Measurements from ENCODE around the gene SPDEF.

Gene SPDEF

DNA sequence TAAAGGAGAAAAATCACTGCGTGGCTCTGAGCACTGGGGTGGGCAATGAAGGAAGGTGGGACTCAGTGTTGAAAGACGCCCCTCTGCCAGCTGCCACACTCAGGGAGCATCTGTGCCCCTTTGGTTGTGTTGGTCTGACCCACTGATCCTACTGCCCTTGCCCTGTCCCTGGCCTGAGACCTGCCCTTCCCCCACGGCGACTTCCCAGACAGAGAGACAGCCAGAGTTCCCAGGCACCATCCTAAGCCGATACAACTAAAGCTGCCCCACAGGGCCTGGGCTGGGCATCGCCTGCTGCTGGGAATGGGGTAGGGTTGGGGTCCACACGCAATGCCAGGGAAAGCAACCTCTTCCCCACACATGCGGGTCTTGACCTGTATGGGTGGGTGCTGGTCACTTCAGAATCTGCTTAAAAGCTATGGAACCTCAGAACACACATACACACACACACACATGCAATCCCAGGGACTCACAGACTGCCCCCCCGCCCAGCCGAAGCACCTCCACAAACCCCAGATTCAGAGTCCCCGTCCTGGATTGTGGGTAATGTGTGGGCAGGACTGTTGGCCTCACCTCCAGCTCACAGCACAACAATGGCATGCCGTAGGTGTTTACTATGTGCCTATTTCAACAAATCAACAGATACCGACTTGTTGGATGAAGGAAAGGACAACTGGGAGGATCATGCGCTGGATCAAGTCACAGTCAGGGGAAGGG lies 10.9 kb upstream of the SPDEF start:
- intact Hi-C loops (cut with DNase I) = no loop called here
- DNase-seq = no peak

DNA sequence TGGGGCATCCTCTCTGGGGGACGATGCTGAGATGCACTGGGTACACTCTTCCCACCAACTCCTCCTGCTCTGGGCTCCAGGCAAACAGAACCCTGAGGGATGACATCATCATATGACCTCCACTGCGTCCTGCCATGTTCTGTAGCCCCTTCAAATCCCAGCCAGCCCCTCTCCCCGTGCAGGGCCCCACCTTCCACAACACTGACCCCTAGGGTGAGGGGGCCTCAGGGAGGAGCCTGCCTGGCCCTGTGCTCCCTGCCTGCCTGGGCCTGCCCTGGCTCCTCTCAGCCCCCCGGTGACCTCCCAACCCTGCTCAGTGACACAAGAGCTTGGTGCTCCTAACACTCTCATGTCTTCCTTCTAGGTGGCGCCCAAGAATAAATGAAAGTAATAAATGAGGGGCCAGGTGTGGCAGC lies 9.6 kb upstream of the SPDEF start:
- no peak for DNase-seq
- intact Hi-C loops (cut with DNase I) = no loop called here

DNA sequence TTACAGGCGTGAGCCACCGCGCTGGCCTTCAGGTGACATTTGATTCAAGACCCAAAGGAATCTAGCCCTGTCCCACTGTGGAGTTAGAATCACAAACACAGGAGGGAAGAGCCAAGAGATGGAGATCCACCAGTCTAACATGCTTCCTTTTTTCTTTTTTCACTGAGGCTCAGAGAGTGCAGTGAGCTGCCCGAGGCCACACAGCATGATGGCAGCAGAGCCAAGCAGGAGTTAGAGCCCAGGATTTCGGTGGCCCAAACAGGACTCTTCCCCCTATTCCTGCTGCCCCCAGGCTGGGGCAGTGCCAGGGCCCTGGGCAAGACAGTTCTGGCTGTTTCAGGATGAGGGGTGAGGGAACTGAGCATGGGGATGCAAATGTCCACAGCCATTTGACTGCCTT lies 8.1 kb upstream of the SPDEF start:
- intact Hi-C loops (cut with DNase I) = no loop called here
- no peak for DNase-seq

DNA sequence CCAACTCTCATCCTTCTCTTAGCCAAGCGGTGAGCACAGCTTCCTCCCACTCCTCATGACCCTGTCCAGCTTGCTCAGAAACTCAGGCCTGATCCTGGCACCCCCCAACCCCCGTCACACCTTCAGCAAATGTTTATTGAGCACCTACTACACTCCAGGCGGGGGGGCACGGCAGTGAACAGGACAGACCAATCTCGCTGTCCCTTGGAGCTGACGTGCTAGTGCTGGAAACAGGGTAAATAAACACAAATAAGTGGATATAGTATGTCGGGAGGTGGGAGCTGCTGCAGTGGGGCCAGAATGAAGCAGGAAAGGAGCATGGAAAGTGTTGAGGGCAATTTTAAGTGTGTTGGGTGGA lies 7.4 kb upstream of the SPDEF start:
- DNase-seq = no peak
- intact Hi-C loops (cut with DNase I) = no loop called here

DNA sequence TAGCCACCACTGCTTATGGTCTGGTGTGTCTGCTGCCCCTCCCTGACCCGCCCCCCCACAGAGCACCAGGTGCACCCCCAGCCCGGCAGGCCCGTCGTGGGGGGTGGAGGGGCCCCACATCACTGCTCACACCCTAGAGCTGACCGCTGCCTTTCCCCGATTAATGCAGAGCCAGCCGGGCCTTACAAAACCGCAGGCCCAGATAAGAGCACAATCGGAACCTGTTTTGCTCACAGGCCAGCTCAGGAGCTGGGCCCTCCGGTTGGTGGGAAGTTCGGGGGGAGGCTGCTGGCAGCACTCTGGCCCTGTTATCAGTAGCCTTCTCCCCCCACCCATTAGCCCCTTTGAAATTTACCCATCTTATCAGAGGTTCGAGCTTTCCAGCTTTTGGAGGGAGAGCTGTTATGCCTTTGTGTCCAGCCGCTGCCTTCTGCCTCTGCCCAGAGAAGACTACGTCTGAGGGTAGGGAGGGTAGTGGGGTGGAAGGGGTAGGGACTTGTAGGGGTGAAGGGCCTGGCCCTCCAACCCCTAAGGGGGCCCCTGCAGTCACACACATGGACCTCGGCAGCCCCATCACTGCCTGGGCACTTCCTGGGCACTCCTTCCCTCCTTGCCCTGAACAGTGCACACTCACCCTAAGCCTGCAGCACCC lies 6.9 kb upstream of the SPDEF start:
- intact Hi-C loops (cut with DNase I) = no loop called here
- no peak for DNase-seq

DNA sequence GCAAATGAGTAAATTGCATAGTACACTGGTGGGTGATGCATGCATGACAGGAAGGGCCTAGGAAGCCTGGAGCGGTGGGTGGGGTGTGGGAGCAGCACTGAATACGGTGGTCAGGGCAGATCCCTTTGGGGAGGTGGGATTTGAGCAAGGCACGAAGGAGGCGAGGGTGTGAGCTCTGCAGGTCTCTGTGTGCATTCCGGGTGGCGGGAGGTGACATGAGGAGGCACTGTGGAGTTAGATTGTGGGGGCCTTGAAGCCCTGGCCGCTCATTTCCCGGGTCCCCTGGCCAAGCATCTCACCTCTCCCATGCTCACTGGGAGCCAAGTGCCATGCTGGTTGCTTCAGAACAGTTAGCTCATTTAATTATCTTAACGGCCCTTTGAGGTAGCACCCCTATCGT lies 6.2 kb upstream of the SPDEF start:
- no peak for DNase-seq
- intact Hi-C loops (cut with DNase I) = no loop called here

GRCh38 chr6:34561227-34561530 lies 5.0 kb upstream of the SPDEF start:
- intact Hi-C loops (cut with DNase I) = no loop called here
- no peak for DNase-seq

DNA sequence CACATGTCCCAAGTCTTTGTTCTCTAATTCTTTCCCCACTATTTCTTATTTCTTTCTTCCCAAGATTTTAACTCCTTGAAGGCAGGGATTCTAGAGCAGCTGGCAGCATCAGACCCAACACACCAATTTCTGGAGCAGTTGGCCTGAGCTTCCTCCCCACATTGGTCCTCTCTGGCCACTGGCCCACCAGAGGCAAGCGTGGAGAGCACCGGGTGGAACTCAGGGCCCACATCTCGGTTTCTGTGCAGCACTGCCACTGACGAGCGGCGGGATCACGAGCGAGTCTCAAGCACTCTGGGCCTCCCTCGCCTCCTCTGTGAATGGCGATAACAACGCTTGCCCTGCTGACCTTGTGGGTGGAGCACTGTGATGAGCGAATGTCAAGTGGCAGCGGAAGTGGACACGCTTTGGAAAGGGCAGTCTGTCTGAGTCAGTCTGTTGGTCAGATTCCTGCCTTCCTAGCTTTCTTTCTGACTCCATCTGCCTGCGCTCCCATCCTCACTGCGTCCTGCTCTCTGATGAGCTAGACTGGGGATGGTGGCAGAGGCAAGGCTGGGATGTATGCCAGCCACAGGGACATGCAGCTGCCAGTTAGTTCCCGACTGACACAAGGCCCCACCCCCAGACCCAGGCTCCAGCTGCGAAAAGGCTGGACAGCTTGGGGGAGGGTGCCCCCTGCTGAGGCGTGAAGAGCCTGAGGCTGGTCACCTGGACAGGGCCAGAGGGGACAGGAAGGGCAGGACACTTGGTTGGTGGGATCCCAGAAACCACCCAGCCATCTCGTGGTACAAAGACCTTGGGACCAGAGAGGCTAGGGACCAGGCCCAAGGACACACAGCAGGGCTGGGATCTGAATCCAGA lies 4.5 kb upstream of the SPDEF start:
- intact Hi-C loops (cut with DNase I) = no loop called here
- no peak for DNase-seq

GRCh38 chr6:34559651-34560365 lies 3.7 kb upstream of the SPDEF start:
- no peak for DNase-seq
- intact Hi-C loops (cut with DNase I) = no loop called here

- DNase-seq = no peak
- intact Hi-C loops (cut with DNase I) = no loop called here
These were observed 2.1 kb upstream of the SPDEF start for GRCh38 chr6:34558172-34558714.

DNA sequence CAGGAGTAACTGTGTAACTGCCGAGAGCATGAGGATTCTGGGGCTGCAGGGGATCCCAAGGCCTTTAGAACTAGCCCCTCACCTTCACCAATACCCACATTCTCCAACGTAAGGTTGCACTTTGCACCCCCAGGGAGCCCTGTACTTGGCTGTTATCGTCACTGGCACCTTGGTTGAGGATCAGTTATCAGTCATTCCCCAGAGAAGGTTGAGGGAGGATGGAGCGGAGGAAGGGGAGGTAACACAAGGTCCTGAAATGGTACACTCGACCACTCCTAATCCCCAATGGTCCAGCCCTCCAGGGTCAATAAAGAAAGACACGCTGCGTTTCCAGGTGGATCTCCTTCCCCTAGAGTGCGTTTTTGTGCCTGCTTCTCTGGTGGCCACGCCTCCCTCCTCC lies 1.1 kb upstream of the SPDEF start:
- intact Hi-C loops (cut with DNase I) = no loop called here
- DNase-seq = no peak

DNA sequence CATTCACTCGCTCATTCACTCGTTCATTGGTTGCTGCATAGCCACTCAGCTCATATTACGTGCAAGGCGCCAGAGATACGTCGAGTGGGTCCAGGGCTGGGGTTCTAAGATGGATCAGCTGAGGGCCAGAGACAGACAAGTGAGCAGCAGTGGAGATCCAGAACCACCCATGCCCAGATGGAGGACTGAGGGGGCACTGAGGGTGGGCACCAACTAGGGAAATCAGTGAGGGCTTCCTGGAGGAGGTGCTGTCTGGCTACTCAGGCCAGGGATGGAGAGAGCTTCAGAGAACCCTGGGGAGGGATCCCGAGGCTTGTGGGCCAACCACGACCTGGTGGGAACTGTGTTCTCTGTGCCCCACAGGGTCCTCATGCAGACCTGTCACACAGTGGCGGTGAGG lies 364 bp upstream of the SPDEF start:
- intact Hi-C loops (cut with DNase I) = no loop called here
- DNase-seq = no peak

- intact Hi-C loops (cut with DNase I) = no loop called here
- no peak for DNase-seq
These were observed 801 bp downstream of the SPDEF start for GRCh38 chr6:34555328-34555727.

DNA sequence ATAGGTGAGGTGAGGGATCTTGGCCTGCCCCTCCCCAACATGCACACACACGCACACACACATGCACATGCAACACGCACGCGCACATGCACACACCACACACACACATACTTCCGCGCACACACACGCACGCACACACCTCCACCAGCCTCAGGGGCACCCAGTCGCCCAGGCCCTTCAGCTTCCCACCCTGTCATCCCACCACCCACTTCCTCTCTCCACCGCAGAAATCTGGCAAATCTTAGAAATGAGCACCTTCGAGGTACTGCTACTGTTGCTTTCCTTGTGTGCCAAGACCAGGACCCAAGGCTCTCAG lies 1.2 kb downstream of the SPDEF start:
- intact Hi-C loops (cut with DNase I) = no loop called here
- DNase-seq = no peak

DNA sequence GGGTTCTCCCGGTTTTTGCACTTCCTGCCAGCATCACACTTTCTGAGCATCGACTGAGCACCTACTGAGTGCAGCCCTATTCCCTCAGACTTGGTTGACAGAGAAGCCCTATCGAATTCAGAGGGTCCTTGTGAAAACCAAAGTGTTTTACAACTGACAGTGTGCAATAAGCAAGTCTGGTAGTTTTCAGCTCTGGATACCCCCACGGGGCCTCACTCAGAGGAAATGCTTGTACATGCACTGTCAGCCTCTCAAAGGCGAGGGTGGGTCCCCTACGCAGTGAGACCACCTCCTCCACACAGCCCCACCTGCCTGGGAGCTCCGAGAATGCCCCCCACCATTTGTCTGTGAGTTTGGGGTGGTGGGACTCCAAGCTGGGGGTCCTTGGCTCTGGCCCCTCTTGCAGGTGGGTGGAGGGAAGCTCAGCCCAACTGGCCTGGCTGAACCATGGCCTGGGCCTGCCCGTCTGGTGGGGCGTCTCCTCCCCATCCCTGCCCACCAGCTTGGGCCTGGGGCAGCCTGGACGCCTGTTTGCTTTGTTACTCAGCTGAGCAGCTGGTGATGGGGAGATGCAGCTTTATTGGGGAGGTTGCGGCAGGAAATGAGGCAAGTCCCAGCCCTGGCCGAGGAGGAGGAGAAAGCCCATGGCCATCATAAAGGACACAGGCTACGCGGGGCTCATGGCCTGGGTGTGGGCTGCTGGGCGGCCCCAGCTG lies 1.7 kb downstream of the SPDEF start:
- intact Hi-C loops (cut with DNase I) = no loop called here
- DNase-seq = no peak

DNA sequence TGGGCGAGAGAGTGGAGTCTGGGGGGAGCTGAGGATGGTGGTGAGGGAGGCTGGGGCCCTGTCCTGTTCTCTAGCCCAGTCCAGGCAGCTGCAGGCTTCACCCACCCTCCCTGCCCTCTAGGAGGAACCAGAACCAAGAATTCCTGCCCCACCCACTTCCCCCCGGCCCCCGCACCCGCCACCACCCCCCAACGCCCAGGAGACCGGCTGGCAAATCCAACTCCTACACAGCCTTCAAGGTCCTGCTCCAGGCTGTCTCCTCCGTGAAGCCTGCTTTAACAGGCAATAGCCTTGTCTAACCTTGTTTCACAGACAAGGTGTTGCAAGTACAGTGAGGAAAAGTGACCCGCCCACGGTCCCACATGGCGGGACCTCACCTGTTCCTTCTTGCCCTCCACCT lies 2.4 kb downstream of the SPDEF start:
- DNase-seq = no peak
- intact Hi-C loops (cut with DNase I) = no loop called here

- intact Hi-C loops (cut with DNase I) = no loop called here
- no peak for DNase-seq
These were observed 3.0 kb downstream of the SPDEF start for GRCh38 chr6:34553146-34553545.

- DNase-seq = no peak
- intact Hi-C loops (cut with DNase I) = no loop called here
These were observed 3.5 kb downstream of the SPDEF start for GRCh38 chr6:34552620-34553019.

GRCh38 chr6:34551720-34552119 lies 4.4 kb downstream of the SPDEF start:
- no peak for DNase-seq
- intact Hi-C loops (cut with DNase I) = no loop called here

GRCh38 chr6:34549804-34550202 lies 6.3 kb downstream of the SPDEF start:
- no peak for DNase-seq
- intact Hi-C loops (cut with DNase I) = no loop called here
